HG03064 (cell line): ENCODE results near the gene COL4A2.

Experiments used
- ATAC-seq: cut with Tn5 transposase; IDR thresholded peaks from one replicate; pipeline ENCODE4 v1.9.1; 2021; ENCODE audit warnings: low read depth; ENCODE audit not compliant: unreplicated experiment

COL4A2 gene

GRCh38 chr13:110306960-110307766 lies at the start of gene COL4A2, which contains the start of gene COL4A1:
TSS of gene COL4A2 (plus strand) at chr13:110307284. CDS start at chr13:110307904, 620 bp downstream.
TSS of gene COL4A1 (minus strand) at chr13:110307157. CDS start at chr13:110307027, 130 bp downstream.
- ATAC-seq: no peak

DNA sequence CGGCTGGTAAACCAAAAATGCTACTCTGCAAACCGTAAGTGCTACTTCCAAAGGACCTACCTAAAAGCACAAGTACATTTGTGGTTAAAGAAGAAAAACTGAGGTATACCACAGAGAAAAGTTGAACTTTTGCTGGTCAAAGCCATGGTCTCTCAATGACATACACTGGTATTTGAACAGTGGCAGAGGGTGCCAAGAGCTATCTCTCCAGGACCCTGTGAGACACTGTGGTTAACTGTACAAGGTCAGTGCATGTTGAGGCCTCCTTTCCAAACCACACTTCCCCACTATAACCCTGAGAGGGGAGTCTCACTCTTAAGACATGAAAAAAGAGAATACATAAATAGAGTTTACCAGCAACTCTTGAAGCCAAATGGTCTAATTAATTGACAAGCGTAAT lies 49.7 kb upstream of the COL4A2 start:
- ATAC-seq: no peak

- ATAC-seq: no peak
These were observed 48.0 kb upstream of the COL4A2 start for GRCh38 chr13:110258876-110259631.

DNA sequence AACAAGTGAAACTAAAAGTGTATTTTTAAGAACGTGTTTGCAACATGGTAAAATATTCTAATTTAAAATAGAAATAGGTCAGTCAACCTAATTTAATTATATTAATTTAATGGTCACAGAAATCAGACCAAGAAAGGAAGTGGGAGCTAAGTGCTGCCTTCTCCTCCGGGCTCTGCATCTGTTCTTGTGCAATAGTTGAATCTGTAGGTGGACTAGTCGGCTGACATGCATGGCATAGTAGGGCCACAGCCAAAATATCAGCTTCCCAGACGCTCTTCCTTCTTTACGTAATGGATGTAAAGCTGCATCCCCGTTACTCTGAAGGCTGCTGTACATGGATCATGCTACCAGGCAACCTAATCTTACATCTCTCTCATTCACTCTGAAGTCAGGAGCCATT lies 47.4 kb upstream of the COL4A2 start:
- no peak for ATAC-seq

- ATAC-seq: no peak
These were observed 45.7 kb upstream of the COL4A2 start for GRCh38 chr13:110261166-110262081.

DNA sequence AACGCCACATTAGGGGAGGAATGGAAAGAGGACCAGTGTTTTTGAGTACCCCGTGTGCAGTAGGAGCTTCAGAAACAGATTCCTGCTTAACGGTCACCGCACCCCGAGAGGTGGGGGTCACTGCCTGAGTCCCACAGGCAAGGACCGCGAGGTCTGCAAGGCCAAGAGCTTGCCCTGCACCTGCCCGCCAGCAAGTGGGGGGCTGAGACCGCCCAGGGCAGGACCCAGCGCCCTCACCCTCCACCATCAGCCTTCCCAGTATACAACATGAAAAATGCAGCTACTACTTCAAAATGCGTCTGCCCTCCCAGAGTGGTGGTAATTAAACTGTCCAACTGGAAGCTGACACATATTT lies 45.0 kb upstream of the COL4A2 start:
- no peak for ATAC-seq

GRCh38 chr13:110262508-110263291 lies 44.4 kb upstream of the COL4A2 start:
- no peak for ATAC-seq

DNA sequence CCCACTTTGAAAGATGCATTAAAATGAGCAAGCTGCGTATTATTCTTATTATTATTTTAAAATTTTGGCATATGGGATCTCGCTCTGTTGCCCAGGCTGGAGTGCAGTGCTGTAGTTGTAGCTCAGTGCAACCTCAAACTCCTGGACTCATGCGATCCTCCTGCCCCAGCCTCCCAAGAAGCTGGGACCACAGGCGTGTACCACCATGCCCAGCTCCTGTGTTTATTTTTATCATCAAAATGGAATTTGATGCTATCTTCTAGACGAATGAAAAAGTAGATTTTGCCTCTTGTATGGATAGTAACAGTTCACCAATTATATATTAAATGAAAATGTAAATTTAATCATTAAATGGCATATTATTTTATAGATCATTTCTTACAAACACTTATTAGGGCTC lies 43.7 kb upstream of the COL4A2 start:
- ATAC-seq: no peak

DNA sequence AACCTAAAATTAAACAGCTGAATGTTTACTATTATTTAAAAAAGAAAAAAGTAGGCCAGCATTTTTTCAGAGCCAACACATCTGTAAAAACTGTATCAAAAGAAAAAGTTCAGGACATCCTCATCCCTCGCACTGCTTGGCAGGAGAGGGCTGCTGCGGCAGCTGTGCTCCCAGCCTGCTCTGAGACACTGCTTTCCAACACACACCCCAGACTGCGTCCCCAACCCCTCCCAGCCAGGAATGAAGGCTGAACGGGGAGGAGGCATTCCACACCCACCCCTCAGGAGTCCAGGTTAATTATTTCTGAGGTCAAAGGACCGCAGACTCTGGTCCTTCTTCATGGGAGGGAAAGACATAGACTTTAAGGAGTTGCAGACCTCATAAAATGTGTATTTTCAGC lies 43.2 kb upstream of the COL4A2 start:
- ATAC-seq: no peak

- ATAC-seq: no peak
These were observed 42.3 kb upstream of the COL4A2 start for GRCh38 chr13:110264685-110265275.

GRCh38 chr13:110265341-110265681 lies 41.8 kb upstream of the COL4A2 start:
- ATAC-seq: no peak

DNA sequence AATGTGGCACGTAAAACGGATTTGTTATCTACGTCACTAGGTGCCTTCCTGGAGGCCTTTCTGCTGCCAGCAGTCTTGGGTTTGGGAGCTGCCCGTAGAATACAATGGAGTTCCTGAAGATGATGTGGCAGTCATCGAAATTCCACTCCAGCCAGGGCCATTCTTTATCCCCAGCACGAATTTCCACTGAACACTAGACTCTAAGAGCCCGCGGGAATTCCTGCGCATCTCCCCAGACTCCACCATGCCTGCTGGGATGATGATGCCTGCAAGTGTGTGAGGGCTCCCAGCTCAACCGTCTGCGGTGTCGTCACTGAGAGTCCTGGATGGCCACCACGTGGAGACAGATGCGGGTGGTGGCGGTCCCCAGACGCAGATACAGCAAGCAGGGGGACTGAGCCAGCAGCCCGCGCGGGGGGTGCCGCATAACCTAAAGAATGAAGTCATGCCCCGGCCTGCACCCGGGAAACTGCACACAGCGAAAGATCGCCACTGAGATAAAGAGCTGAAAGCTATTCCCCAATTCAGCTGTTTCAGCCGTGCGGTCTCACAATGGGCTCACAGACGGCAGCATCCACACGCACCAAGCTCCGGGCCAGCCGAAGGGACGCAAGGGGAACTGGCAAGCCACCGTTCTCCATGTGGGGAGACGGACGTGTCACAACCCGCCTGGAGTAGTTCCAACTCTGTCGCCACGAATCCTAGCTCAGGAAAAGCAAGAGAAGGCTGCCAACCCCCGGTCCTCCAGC lies 41.2 kb upstream of the COL4A2 start:
- ATAC-seq: no peak

DNA sequence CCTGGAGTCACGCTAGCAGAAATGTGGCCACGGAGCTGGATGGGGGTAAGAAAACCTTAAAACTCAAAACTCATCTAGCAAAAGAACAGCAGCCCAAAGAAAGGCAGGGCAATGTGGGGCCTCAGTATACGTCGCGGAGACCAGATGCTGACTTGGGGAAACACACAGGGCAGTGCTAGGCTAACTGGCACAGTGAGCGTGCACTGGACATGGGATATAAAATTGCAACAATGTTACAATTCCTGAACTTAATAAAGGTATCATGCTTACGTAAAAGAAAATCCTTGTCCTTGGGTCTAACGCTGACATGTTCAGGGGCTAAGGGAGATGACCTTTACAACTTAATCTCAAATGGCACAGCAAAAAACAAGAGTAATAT lies 40.7 kb upstream of the COL4A2 start:
- ATAC-seq: no peak

DNA sequence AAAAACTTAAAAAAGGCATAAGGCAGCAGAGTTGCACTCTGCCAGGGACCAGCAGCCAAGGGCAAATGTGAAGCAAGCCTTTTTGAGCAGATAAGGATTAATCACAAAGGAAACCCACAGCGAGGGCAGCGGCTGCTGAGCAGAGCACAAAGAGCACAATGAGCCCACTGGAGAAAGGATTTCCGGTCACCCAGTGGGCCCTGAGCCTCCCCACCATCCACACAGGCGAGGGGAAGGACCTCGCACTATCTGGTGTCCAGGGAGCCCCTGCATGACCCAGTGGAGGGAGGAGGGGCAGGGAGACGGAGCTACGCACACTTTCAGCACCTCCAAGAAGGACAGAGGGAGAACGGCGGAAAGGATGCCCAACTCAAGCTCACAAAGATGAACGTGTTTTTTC lies 40.1 kb upstream of the COL4A2 start:
- ATAC-seq: no peak

GRCh38 chr13:110268061-110268460 lies 39.0 kb upstream of the COL4A2 start:
- ATAC-seq: no peak

GRCh38 chr13:110268576-110269185 lies 38.4 kb upstream of the COL4A2 start:
- no peak for ATAC-seq

DNA sequence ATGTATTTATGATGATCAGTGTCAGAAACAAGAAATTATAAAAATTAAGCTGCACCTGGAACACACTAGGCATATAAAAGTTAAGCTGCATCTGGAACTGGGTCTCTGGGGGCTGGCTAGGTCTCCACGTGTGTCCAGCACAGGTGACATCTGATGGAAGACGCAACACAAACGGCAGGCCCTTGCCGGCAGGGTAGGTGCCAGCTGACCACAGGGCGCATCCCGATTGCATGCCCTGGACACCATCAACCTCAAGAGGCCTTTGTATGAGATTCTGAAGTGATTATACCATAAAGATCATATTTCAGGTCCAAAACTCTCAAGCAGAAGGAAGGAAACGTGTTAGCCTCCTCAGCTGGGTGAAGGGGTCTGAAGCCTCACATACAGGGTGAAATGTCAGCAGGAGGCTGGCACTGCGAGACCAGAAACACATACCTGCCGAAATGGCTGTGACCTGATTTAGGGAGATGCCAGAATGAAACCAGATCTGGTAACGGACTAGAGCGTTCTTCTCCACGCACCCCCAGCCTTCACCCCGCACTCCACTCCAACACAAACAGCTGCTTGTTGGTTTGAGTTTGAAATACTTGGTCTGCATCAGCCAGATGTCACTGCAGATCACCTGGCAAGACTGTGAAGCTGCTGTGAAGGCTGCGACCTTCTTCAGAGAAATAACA lies 37.4 kb upstream of the COL4A2 start:
- ATAC-seq: no peak

DNA sequence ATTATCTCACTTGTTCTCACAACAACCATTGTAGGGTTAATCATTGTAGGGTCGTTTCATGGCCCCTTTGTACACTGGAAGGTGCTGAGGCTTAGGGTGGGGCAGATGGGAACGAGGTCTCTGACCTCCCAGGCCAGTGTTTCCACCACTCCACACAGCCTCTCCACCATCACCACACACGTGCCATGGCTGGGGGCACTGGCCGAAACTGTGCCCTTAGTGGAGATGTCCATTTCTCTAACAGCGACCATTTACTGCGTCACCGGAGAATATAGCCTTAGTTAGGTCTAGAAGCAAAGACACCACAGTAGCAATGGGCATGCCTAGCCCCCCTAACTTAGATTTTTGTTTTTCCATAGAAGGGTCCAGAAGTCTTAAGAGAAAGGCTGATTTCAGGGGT lies 36.6 kb upstream of the COL4A2 start:
- ATAC-seq: no peak
